Endothelial cell of umbilical vein (primary cell): ENCODE measurements around the gene CTDP1. TPM values are rescaled to one million over a fixed set of nuclear protein-coding genes. Genes with fewer than 3 reads are reported as not detected.

Experiments
- BruUV-seq: library from RNA; stranded (reverse); fragments of 400-500 nt; replicated peaks from 2 replicates; lab custom pipeline; 2021; lab: Mats Ljungman, UMichigan
- CTCF ChIA-PET: fragments of 300-600, 350-600 bp; sonication (Branson Sonifier 250); formaldehyde crosslinking; loops from one replicate; lab custom pipeline; 2021; ENCODE audit warnings: antibody characterized with exemption, inconsistent platforms; lab: Charles Lee
- POLR2A ChIA-PET: fragments of 300-600, 350-600 bp; sonication (Branson Sonifier 250); formaldehyde crosslinking; loops from one replicate; lab custom pipeline; 2021; ENCODE audit warnings: antibody characterized with exemption, inconsistent platforms; lab: Charles Lee
- DNase-seq: peaks from one replicate; pipeline ENCODE4 v3.0.0-alpha.2; 2011; ENCODE audit warnings: low read depth, low spot score
- FAIRE-seq: peaks from 2 replicates; lab custom pipeline; 2011; peaks lifted over from hg19 to GRCh38; lab: Jason Lieb, UNC
- H2AFZ ChIP-seq: 2 replicates; pipeline ENCODE4 v1.6.0; 2012; ENCODE audit warnings: low read depth, low read length, control low read depth, inconsistent platforms
- H3K27ac ChIP-seq: 2 replicates; pipeline ENCODE4 v1.5.1; 2011; ENCODE audit warnings: low read depth, mild to moderate bottlenecking, control low read depth, low read length, moderate library complexity; ENCODE audit not compliant: insufficient read depth
- H3K27me3 ChIP-seq, 2 experiments: 2 replicates each; pipeline versions ENCODE4 v1.6.0 to v1.6.1; 2011; ENCODE audit warnings: low read length in 2 of 2, mixed read lengths in 1 of 2; ENCODE audit not compliant: control insufficient read depth in 2 of 2, insufficient read depth in 2 of 2
- H3K36me3 ChIP-seq, 2 experiments: 2 replicates in 1 of 2; 3 replicates in 1 of 2; pipeline ENCODE4 v1.5.1; 2011; ENCODE audit warnings: low read length in 2 of 2, mild to moderate bottlenecking in 1 of 2, moderate library complexity in 1 of 2; ENCODE audit not compliant: control insufficient read depth in 2 of 2, insufficient read depth in 2 of 2; ENCODE audit errors: extremely low read depth in 1 of 2
- H3K4me1 ChIP-seq: 3 replicates; pipeline ENCODE4 v1.5.1; 2011; ENCODE audit warnings: mild to moderate bottlenecking, low read length; ENCODE audit not compliant: control insufficient read depth, insufficient read depth; ENCODE audit errors: extremely low read depth
- H3K4me2 ChIP-seq: 2 replicates; pipeline ENCODE4 v1.6.1; 2011; ENCODE audit warnings: low read length, control low read depth, mixed read lengths; ENCODE audit not compliant: insufficient read depth
- H3K4me3 ChIP-seq, 3 experiments: fragments of 200-600 bp in 1 of 3; sonication (generic), shearing (Covaris generic) in 1 of 3; replicated peaks in 1 of 3; 2 replicates each; pipeline ENCODE4 v1.5.1; 2011 to 2016; ENCODE audit warnings: control low read depth in 3 of 3, low read length in 3 of 3, mild to moderate bottlenecking in 2 of 3, inconsistent platforms in 1 of 3, low read depth in 1 of 3, moderate library complexity in 1 of 3; ENCODE audit not compliant: insufficient read depth in 1 of 3
- H3K79me2 ChIP-seq: 2 replicates; pipeline ENCODE4 v1.6.0; 2012; ENCODE audit warnings: low read length, inconsistent platforms; ENCODE audit not compliant: control insufficient read depth, insufficient read depth
- H3K9ac ChIP-seq: replicated peaks from 2 replicates; pipeline ENCODE3; 2011; ENCODE audit warnings: low read length, control low read depth; ENCODE audit not compliant: insufficient read depth; ENCODE audit errors: extremely low read depth
- H3K9me1 ChIP-seq: replicated peaks from 3 replicates; pipeline ENCODE4 v1.6.0; 2011; ENCODE audit warnings: mild to moderate bottlenecking, low read length; ENCODE audit not compliant: control insufficient read depth, insufficient read depth; ENCODE audit errors: extremely low read depth
- H3K9me3 ChIP-seq: replicated peaks from 2 replicates; pipeline ENCODE4 v1.5.1; 2012; ENCODE audit warnings: low read length, inconsistent platforms; ENCODE audit not compliant: control insufficient read depth, insufficient read depth
- H4K20me1 ChIP-seq: replicated peaks from 2 replicates; pipeline ENCODE3; 2011; ENCODE audit warnings: mild to moderate bottlenecking, low read length; ENCODE audit not compliant: control insufficient read depth, insufficient read depth; ENCODE audit errors: extremely low read depth
- CTCF ChIP-seq, 2 donors: IDR thresholded peaks; 1 replicate in 1 of 2; 2 replicates in 1 of 2; pipeline ENCODE4 v1.5.1; 2011; ENCODE audit warnings: low read length in 2 of 2, mild to moderate bottlenecking in 2 of 2, moderate library complexity in 2 of 2, control low read depth in 1 of 2, inconsistent platforms in 1 of 2, low read depth in 1 of 2; ENCODE audit not compliant: insufficient read depth in 1 of 2; ENCODE audit errors: extremely low read depth in 1 of 2
- GATA2 ChIP-seq: IDR thresholded peaks from 2 replicates; pipeline ENCODE4 v1.7.0; 2011; ENCODE audit warnings: low read depth, mild to moderate bottlenecking, moderate library complexity, mixed read lengths, low read length; ENCODE audit not compliant: insufficient read length, insufficient read depth
- JUN ChIP-seq: IDR thresholded peaks from 2 replicates; pipeline ENCODE4 v1.6.1; 2011; ENCODE audit warnings: borderline replicate concordance, low read depth; ENCODE audit not compliant: insufficient read length, insufficient read depth
- MAX ChIP-seq: IDR thresholded peaks from 2 replicates; pipeline ENCODE4 v1.6.1; 2011; ENCODE audit not compliant: insufficient read depth, insufficient read length
- MYC ChIP-seq: IDR thresholded peaks from one replicate; pipeline ENCODE4 v1.6.1; 2011; ENCODE audit warnings: mild to moderate bottlenecking, low read depth, low read length
- POLR2AphosphoS5 ChIP-seq: IDR thresholded peaks from 2 replicates; pipeline ENCODE4 v1.6.1; 2012; ENCODE audit warnings: low read depth, mild to moderate bottlenecking, control low read depth, low read length, moderate library complexity; ENCODE audit not compliant: insufficient read depth
- dilution Hi-C: fragments of 300-500 bp; cut with MboI; formaldehyde crosslinking; loops from one replicate; pipeline ENCODE4 v1.15.0; 2019; ENCODE audit warnings: low sequenced_read_pairs; ENCODE audit not compliant: extremely low pct_ligation_motif_present
- intact Hi-C: fragments of 100-400 bp; cut with micrococcal nuclease; formaldehyde crosslinking; loops from one replicate; pipeline ENCODE4 v1.10.0; 2022
- polyA plus RNA-seq, 4 experiments: library from polyadenylated mRNA; depleted of rRNA in 3 of 4; stranded (reverse) in 3 of 4; unstranded in 1 of 4; fragments of >200 nt; gene quantifications; 2 replicates each; pipeline versions ENCODE4 v1.2.1 to v1.2.3, GENCODE V29; 2011 to 2012; ENCODE audit warnings: missing spikeins in 1 of 4
- total RNA-seq: library from RNA; stranded (reverse); gene quantifications from 2 replicates; pipeline ENCODE4 v1.2.3, GENCODE V29; 2021

The CTDP1 gene
- total and polyA plus RNA-seq, 2 donors (not counting 3 experiments of a cell fraction or from before 2014, with no cell fraction given): 15.3 to 27.6 TPM

- CTCF ChIA-PET: no interaction called here
These were observed 115.8 kb downstream of the CTDP1 start for GRCh38 chr18:79795446-79795845.

More at GRCh38 chr18:79795446-79795845, 115.8 kb downstream of the CTDP1 start:
- TF ChIP-seq POLR2AphosphoS5 (no peak), JUN (no peak), MAX (no peak), GATA2 (no peak), CTCF (IDR thresholded peaks at IDR 0.05; ENCODE audit: extremely low read depth in 1 of 2, insufficient read depth in 1 of 2, low read depth in 1 of 2, low read length in 2 of 2) (no peak), MYC (no peak)
- intact Hi-C loops: loop anchor here (10.0 kb wide), 1 partner anchor 159 kb away; the partner anchor contains the start of gene SLC66A2
- no peaks in the 10 kb centered on the region for H4K20me1 ChIP-seq
- no peak overlapping the region for H3K9ac ChIP-seq
- POLR2A ChIA-PET: no interaction called here
- H3K27ac ChIP-seq: no peak overlapping the region
- peaks cover 29% of the 10 kb centered on the region in 2 experiments for H3K27me3 ChIP-seq
- FAIRE-seq: no peak
- H3K79me2 ChIP-seq: no peaks in the 10 kb centered on the region
- H3K4me1 ChIP-seq: peaks cover 2% of the 10 kb centered on the region
- BruUV-seq: no TSS peak
- H2AFZ ChIP-seq: no peak overlapping the region
- H3K9me1 ChIP-seq: no peaks in the 10 kb centered on the region
- no peaks in the 10 kb centered on the region for H3K9me3 ChIP-seq
- no peak overlapping the region for H3K4me2 ChIP-seq
- H3K4me3 ChIP-seq: no peak overlapping the region
- H3K36me3 ChIP-seq: no peaks in the 10 kb centered on the region
- no peak for DNase-seq
- dilution Hi-C loops: no loop called here
